Measurements from ENCODE around the gene SEZ6. TPM values are rescaled to one million over a fixed set of nuclear protein-coding genes. Genes with fewer than 3 reads are reported as not detected.
A peak's percentile ranks its signal among the peaks of the same experiment; 100 is the strongest.

Gene SEZ6
- total RNA-seq, 4 donors from 2014 or later: 0.13 TPM; not detected in 3

DNA sequence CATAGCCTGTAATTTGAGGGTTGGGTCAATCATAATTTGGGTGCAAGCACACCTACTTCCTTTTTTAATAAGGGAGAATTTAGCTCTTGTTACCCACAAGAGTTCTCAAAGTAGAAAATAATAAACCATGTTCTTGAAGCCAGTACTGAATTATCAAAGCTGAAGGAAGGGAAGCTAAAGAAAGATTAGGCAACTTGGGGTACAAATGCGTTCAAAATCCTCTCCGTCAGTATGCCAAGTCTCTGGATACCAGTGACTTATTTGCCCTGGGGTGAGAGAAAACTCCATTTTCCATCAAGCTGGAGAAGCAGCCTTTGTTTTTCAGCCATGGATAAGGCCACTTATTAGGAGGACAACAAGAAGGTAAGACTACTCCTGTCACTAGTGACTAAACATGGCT, 79.5 kb downstream of the SEZ6 start:
- Histone ChIP-seq H3K9me3 (no peaks in the 10 kb centered on the region), H3K27me3 (no peaks in the 10 kb centered on the region), H3K4me1 (peaks cover 0 to 31% (median 0%) of the 10 kb centered on the region in 3 donors), H3K27ac (peak overlapping the region in 2 of 4 donors; percentile 20 to 38), H3K36me3 (peaks cover 0 to 62% of the 10 kb centered on the region in 2 donors), H3K4me3 (no peak overlapping the region)
- no peak for TF ChIP-seq POLR2A (IDR thresholded peaks at IDR 0.05)
- TF ChIP-seq, protein P1, sequence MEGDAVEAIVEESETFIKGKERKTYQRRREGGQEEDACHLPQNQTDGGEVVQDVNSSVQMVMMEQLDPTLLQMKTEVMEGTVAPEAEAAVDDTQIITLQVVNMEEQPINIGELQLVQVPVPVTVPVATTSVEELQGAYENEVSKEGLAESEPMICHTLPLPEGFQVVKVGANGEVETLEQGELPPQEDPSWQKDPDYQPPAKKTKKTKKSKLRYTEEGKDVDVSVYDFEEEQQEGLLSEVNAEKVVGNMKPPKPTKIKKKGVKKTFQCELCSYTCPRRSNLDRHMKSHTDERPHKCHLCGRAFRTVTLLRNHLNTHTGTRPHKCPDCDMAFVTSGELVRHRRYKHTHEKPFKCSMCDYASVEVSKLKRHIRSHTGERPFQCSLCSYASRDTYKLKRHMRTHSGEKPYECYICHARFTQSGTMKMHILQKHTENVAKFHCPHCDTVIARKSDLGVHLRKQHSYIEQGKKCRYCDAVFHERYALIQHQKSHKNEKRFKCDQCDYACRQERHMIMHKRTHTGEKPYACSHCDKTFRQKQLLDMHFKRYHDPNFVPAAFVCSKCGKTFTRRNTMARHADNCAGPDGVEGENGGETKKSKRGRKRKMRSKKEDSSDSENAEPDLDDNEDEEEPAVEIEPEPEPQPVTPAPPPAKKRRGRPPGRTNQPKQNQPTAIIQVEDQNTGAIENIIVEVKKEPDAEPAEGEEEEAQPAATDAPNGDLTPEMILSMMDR (IDR thresholded peaks at IDR 0.05): no peak
- no peak for TF ChIP-seq POLR2AphosphoS5 (IDR thresholded peaks at IDR 0.05)
- TF ChIP-seq EP300 (IDR thresholded peaks at IDR 0.05): no peak
- ATAC-seq: no peak
- 71 to 91% methylated on average over 2 of the region's 2 CpGs for WGBS, 2 donors (ENCODE audit: low coverage in 1 of 2)

GRCh38 chr17:28925912-28926365, 79.9 kb downstream of the SEZ6 start:
- Histone ChIP-seq H3K27ac (peak overlapping the region in 2 of 4 donors; percentile 33 to 38), H3K27me3 (no peaks in the 10 kb centered on the region), H3K36me3 (peaks cover 0 to 67% of the 10 kb centered on the region in 2 donors), H3K9me3 (no peaks in the 10 kb centered on the region), H3K4me1 (peaks cover 0 to 27% (median 0%) of the 10 kb centered on the region in 3 donors), H3K4me3 (no peak overlapping the region)
- 7 to 22% methylated on average over 2 of the region's 2 CpGs for WGBS, 2 donors (ENCODE audit: low coverage in 1 of 2)
- ATAC-seq: no peak
- TF ChIP-seq EP300 (IDR thresholded peaks at IDR 0.05) (no peak), POLR2A (IDR thresholded peaks at IDR 0.05) (no peak), POLR2AphosphoS5 (IDR thresholded peaks at IDR 0.05) (no peak)
- TF ChIP-seq, protein P1 (IDR thresholded peaks at IDR 0.05): no peak

- H3K9me3 ChIP-seq: no peaks in the 10 kb centered on the region
- no peak for TF ChIP-seq POLR2A (IDR thresholded peaks at IDR 0.05)
- no peak for ATAC-seq
- no peak overlapping the region for H3K4me3 ChIP-seq
- no peaks in the 10 kb centered on the region for H3K27me3 ChIP-seq
- H3K36me3 ChIP-seq: peaks cover 3 to 99% of the 10 kb centered on the region in 2 donors
- H3K27ac ChIP-seq: no peak overlapping the region
- H3K4me1 ChIP-seq: peaks cover 0 to 11% (median 0%) of the 10 kb centered on the region in 3 donors
Observed at GRCh38 chr17:28920201-28920600, 85.6 kb downstream of the SEZ6 start.

DNA sequence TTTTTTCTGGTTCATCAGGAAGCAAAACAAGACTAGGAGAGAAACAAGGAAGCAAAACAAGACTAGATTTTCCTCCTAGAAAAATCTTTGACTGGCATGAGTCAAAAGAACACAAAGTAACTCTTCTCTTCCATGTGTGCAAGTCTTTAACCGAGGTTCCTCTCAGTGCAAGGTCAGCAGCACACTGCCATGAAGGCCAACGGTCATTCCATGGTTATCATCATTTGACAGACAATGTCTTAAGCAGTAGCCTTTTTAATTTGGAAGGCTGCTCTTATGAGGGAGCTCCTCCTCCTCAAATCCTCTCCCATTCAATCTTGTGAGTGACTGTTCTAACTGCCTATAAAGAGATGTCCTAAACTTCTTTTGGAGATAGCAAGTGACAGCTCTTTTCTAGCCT, 87.5 kb downstream of the SEZ6 start:
- ATAC-seq: no peak
- Histone ChIP-seq H3K4me1 (peaks cover 0 to 11% (median 0%) of the 10 kb centered on the region in 3 donors), H3K4me3 (no peak overlapping the region), H3K36me3 (peaks cover 3 to 100% of the 10 kb centered on the region in 2 donors), H3K27me3 (no peaks in the 10 kb centered on the region), H3K9me3 (no peaks in the 10 kb centered on the region), H3K27ac (no peak overlapping the region)
- WGBS, 2 donors (ENCODE audit: low coverage in 1 of 2): 47 to 60% methylated on average over 2 of the region's 2 CpGs
- no peak for TF ChIP-seq POLR2AphosphoS5 (IDR thresholded peaks at IDR 0.05)
- no peak for TF ChIP-seq POLR2A (IDR thresholded peaks at IDR 0.05)
- TF ChIP-seq, protein P1 (IDR thresholded peaks at IDR 0.05): no peak
- no peak for TF ChIP-seq EP300 (IDR thresholded peaks at IDR 0.05)

DNA sequence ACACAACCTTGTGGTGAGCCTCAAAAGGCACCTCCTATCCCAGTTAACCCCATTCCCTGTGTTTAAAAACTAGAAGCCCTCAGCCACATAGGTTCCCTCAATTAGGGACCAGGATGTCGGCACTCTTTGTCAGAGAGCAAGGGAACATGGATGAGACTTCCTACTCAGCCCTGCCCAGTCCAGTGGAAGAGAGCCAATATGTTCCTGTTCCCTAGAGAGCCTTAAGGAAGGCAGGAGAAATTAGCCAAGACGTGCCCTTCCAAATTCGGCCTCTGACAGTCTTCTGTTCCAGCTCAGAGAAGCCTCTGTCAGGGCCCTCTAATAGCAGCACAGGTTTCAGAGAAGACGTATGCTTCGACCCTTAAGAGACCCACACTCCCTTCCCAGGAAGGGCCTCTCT, 88.4 kb downstream of the SEZ6 start:
- H3K27ac ChIP-seq: peak overlapping the region in 1 of 4 donors; percentile 11
- no peak for ATAC-seq
- H3K27me3 ChIP-seq: no peaks in the 10 kb centered on the region
- 27 to 41% methylated on average over 2 to 5 of the region's 5 CpGs for whole genome bisulfite sequencing, 2 donors (ENCODE audit: low coverage in 1 of 2)
- no peak for TF ChIP-seq EP300 (IDR thresholded peaks at IDR 0.05)
- TF ChIP-seq POLR2AphosphoS5 (IDR thresholded peaks at IDR 0.05): no peak
- TF ChIP-seq, protein P1 (IDR thresholded peaks at IDR 0.05): no peak
- H3K36me3 ChIP-seq: peaks cover 3 to 100% of the 10 kb centered on the region in 2 donors
- H3K4me3 ChIP-seq: no peak overlapping the region
- peaks cover 0 to 11% (median 0%) of the 10 kb centered on the region in 3 donors for H3K4me1 ChIP-seq
- no peaks in the 10 kb centered on the region for H3K9me3 ChIP-seq
